GM23338 (cell line): ENCODE results near the gene FYB2. TPM values are rescaled to one million over a fixed set of nuclear protein-coding genes. Genes with fewer than 3 reads are reported as not detected.

Experiments
- ATAC-seq: fragments of 200-7000 bp; cut with Tn5 transposase; 3 replicates; pipeline ENCODE4 v1.9.1; 2020
- DNase-seq: peaks from one replicate; pipeline ENCODE4 v3.0.0-alpha.2; 2015; ENCODE audit warnings: low spot score
- H2AFZ ChIP-seq: fragments of 200-600 bp; sonication (generic); 2 replicates; pipeline ENCODE4 v1.8.0; 2016; ENCODE audit warnings: antibody characterized with exemption, mild to moderate bottlenecking, moderate library complexity
- H3F3A ChIP-seq: fragments of 200-600 bp; sonication (generic); replicated peaks from 2 replicates; pipeline ENCODE4 v1.8.0; 2017; ENCODE audit warnings: antibody characterized with exemption, mixed run types, low read depth
- H3K27ac ChIP-seq: fragments of 200-600 bp; sonication (generic); 2 replicates; pipeline ENCODE4 v1.6.1; 2016; ENCODE audit warnings: low read depth
- H3K27me3 ChIP-seq: fragments of 200-600 bp; sonication (generic); 2 replicates; pipeline ENCODE4 v1.8.0; 2016; ENCODE audit warnings: mild to moderate bottlenecking, mixed run types, moderate library complexity; ENCODE audit not compliant: insufficient read depth
- H3K36me3 ChIP-seq: fragments of 200-600 bp; sonication (generic); 2 replicates; pipeline ENCODE4 v1.8.0; 2016; ENCODE audit warnings: mild to moderate bottlenecking; ENCODE audit not compliant: insufficient read depth
- H3K4me1 ChIP-seq: fragments of 200-600 bp; sonication (generic); 2 replicates; pipeline ENCODE4 v1.8.0; 2016; ENCODE audit warnings: mild to moderate bottlenecking, moderate library complexity; ENCODE audit not compliant: insufficient read depth
- H3K4me2 ChIP-seq: fragments of 200-600 bp; sonication (generic); 2 replicates; pipeline ENCODE4 v1.7.1; 2017; ENCODE audit warnings: mixed run types
- H3K4me3 ChIP-seq: fragments of 200-600 bp; sonication (generic); 2 replicates; pipeline ENCODE4 v1.6.1; 2016; ENCODE audit warnings: mixed run types
- H3K79me2 ChIP-seq: fragments of 200-600 bp; sonication (generic); replicated peaks from 2 replicates; pipeline ENCODE4 v1.8.0; 2017; ENCODE audit warnings: mild to moderate bottlenecking; ENCODE audit not compliant: insufficient read depth
- H3K9me2 ChIP-seq: fragments of 200-600 bp; sonication (generic); 2 replicates; pipeline ENCODE4 v1.8.0; 2017; ENCODE audit not compliant: insufficient read depth
- H4K20me1 ChIP-seq: fragments of 200-600 bp; sonication (generic); replicated peaks from 2 replicates; pipeline ENCODE4 v1.8.0; 2017; ENCODE audit warnings: mild to moderate bottlenecking; ENCODE audit not compliant: insufficient read depth
- H3K27ac Mint-ChIP-seq: 2 replicates; pipeline ENCODE4 v1.8.0; 2020; ENCODE audit warnings: inconsistent platforms, mild to moderate bottlenecking, moderate library complexity, mixed read lengths
- H3K27me3 Mint-ChIP-seq: 3 replicates; pipeline ENCODE4 v1.8.0; 2022; ENCODE audit warnings: low read depth, mild to moderate bottlenecking, moderate library complexity, mixed read lengths, inconsistent platforms; ENCODE audit not compliant: insufficient read depth, poor library complexity
- H3K36me3 Mint-ChIP-seq: 3 replicates; pipeline ENCODE4 v1.8.0; 2021; ENCODE audit warnings: low read depth, mild to moderate bottlenecking, inconsistent platforms, moderate library complexity, mixed read lengths
- H3K4me1 Mint-ChIP-seq: 3 replicates; pipeline ENCODE4 v1.8.0; 2020; ENCODE audit warnings: mild to moderate bottlenecking, inconsistent platforms, mixed read lengths
- H3K4me3 Mint-ChIP-seq: 3 replicates; pipeline ENCODE4 v1.8.0; 2021; ENCODE audit warnings: moderate library complexity, mild to moderate bottlenecking, inconsistent platforms, mixed read lengths
- H3K9me3 Mint-ChIP-seq: 3 replicates; pipeline ENCODE4 v1.8.0; 2020; ENCODE audit warnings: moderate library complexity, mild to moderate bottlenecking, inconsistent platforms, mixed read lengths
- CREB1 ChIP-seq: fragments of 250-450 bp; sonication (Bioruptor Pico); IDR thresholded peaks from 2 replicates; pipeline ENCODE4 v1.5.0; 2020; ENCODE audit warnings: low read depth, mild to moderate bottlenecking, moderate library complexity
- CTCF ChIP-seq, 2 experiments: fragments of 200-600 bp in 1 of 2; sonication (generic) in 1 of 2; conservative IDR thresholded peaks; 2 replicates each; pipeline versions ENCODE4 v1.5.1 to v1.6.1; 2016 to 2017; ENCODE audit warnings: antibody characterized with exemption in 2 of 2, low read depth in 2 of 2, mild to moderate bottlenecking in 2 of 2, moderate library complexity in 1 of 2
- ETS1 ChIP-seq: IDR thresholded peaks from 2 replicates; pipeline ENCODE4 v1.6.1; 2016; ENCODE audit warnings: antibody characterized with exemption
- EZH2 ChIP-seq: fragments of 200-600 bp; sonication (generic); IDR thresholded peaks from one replicate; pipeline ENCODE4 v1.8.0; 2017; ENCODE audit warnings: antibody characterized with exemption, mild to moderate bottlenecking, low read depth; ENCODE audit not compliant: unreplicated experiment
- EZH2phosphoT487 ChIP-seq: fragments of 200-600 bp; sonication (generic); IDR thresholded peaks from one replicate; pipeline ENCODE4 v1.8.1; 2018; ENCODE audit warnings: antibody characterized with exemption; ENCODE audit not compliant: unreplicated experiment
- JUNB ChIP-seq: IDR thresholded peaks from one replicate; pipeline ENCODE4 v1.6.1; 2016; ENCODE audit warnings: antibody characterized with exemption; ENCODE audit not compliant: unreplicated experiment
- NANOG ChIP-seq: IDR thresholded peaks from 2 replicates; pipeline ENCODE4 v1.6.1; 2016; ENCODE audit warnings: antibody characterized with exemption, borderline replicate concordance
- POLR2AphosphoS5 ChIP-seq: IDR thresholded peaks from 2 replicates; pipeline ENCODE4 v1.6.1; 2016; ENCODE audit warnings: antibody characterized with exemption, low read depth
- REST ChIP-seq: IDR thresholded peaks from one replicate; pipeline ENCODE4 v1.6.1; 2018; ENCODE audit warnings: antibody characterized with exemption; ENCODE audit not compliant: unreplicated experiment
- STAT1 ChIP-seq: IDR thresholded peaks from one replicate; pipeline ENCODE4 v1.6.1; 2016; ENCODE audit warnings: antibody characterized with exemption; ENCODE audit not compliant: unreplicated experiment
- ZNF114 ChIP-seq: fragments of 250-450 bp; sonication (Bioruptor Pico); IDR thresholded peaks from 2 replicates; pipeline ENCODE4 v1.5.0; 2020; ENCODE audit warnings: mild to moderate bottlenecking, moderate library complexity
- ZNF331 ChIP-seq: fragments of 250-450 bp; sonication (Bioruptor Pico); IDR thresholded peaks from 2 replicates; pipeline ENCODE4 v1.5.0; 2020; ENCODE audit warnings: low read depth, mild to moderate bottlenecking, moderate library complexity
- ZNF462 ChIP-seq: fragments of 250-450 bp; sonication (Bioruptor Pico); IDR thresholded peaks from 2 replicates; pipeline ENCODE4 v1.5.0; 2020; ENCODE audit warnings: mild to moderate bottlenecking, moderate library complexity
- polyA plus RNA-seq: library from polyadenylated mRNA; unstranded; fragments of >200 nt; fragmentation: Nextera tagmentation; extraction: Ambion mirVana; gene quantifications from 2 replicates; pipeline ENCODE4 v1.2.1, GENCODE V29; 2016
- total RNA-seq: library from RNA; depleted of rRNA; stranded (reverse); fragments of >200 nt; shearing (Covaris generic); gene quantifications from 2 replicates; pipeline ENCODE4 v1.2.3, GENCODE V29; 2014

The FYB2 gene
- total and polyA plus RNA-seq, 2 experiments from 2014 or later = 0.39 TPM; not detected in 1

- H3K9me2 ChIP-seq = no peaks in the 10 kb centered on the region
- DNase-seq (no peak), ATAC-seq (no peak)
- TF ChIP-seq ETS1 (no peak), REST (no peak), CREB1 (CRISPR knock-in tag) (no peak), ZNF114 (CRISPR knock-in tag) (no peak), EZH2 (no peak), ZNF462 (CRISPR knock-in tag) (no peak), ZNF331 (CRISPR knock-in tag) (no peak), STAT1 (no peak), POLR2AphosphoS5 (no peak), JUNB (no peak), CTCF (conservative IDR thresholded peaks at IDR 0.05; ENCODE audit: low read depth in 2 of 2) (no peak), EZH2phosphoT487 (no peak), NANOG (no peak)
- H3K27ac ChIP-seq = no peak overlapping the region
- no peaks in the 10 kb centered on the region for H3K4me1 ChIP-seq
- H3K27me3 ChIP-seq = no peaks in the 10 kb centered on the region
- H3K4me2 ChIP-seq = no peak overlapping the region
- no peaks in the 10 kb centered on the region; the same call in none of the 3 replicates for H3K9me3 Mint-ChIP-seq
- no peaks in the 10 kb centered on the region for H4K20me1 ChIP-seq
- H3K27me3 Mint-ChIP-seq = no peaks in the 10 kb centered on the region
- no peaks in the 10 kb centered on the region for H3K36me3 ChIP-seq
- H3K4me3 ChIP-seq = no peak overlapping the region
- H3K27ac Mint-ChIP-seq = no peak overlapping the region
- no peaks in the 10 kb centered on the region for H3K79me2 ChIP-seq
- no peak overlapping the region for H2AFZ ChIP-seq
- peaks cover 6% of the 10 kb centered on the region; the same call in 2 of the 3 replicates for H3K4me1 Mint-ChIP-seq
- H3K4me3 Mint-ChIP-seq = no peak overlapping the region
- no peaks in the 10 kb centered on the region; the same call in 2 of the 3 replicates for H3K36me3 Mint-ChIP-seq
- no peaks in the 10 kb centered on the region for H3F3A ChIP-seq
Measured at GRCh38 chr1:56836359-56836758, 17.2 kb upstream of the FYB2 start.
